Skeletal muscle tissue (tissue), 4 donors: ENCODE results near the gene C19orf47. TPM values are rescaled to one million over a fixed set of nuclear protein-coding genes. Genes with fewer than 3 reads are reported as not detected.

ENCODE experiments used
- H3K27ac ChIP-seq: one replicate; pipeline ENCODE4 v1.7.0; 2013; ENCODE audit warnings: mild to moderate bottlenecking, low read depth, low read length, inconsistent platforms
- H3K27me3 ChIP-seq, 3 donors: one replicate each; pipeline ENCODE4 v1.7.0; 2013; ENCODE audit warnings: low read length in 3 of 3; ENCODE audit not compliant: control insufficient read depth in 3 of 3, insufficient read depth in 3 of 3
- H3K36me3 ChIP-seq, 3 donors: one replicate each; pipeline ENCODE4 v1.7.0; 2013; ENCODE audit warnings: low read length in 3 of 3; ENCODE audit not compliant: control insufficient read depth in 3 of 3, insufficient read depth in 3 of 3
- H3K4me1 ChIP-seq, 3 donors: one replicate each; pipeline ENCODE4 v1.7.0; 2013; ENCODE audit warnings: low read length in 3 of 3, mild to moderate bottlenecking in 3 of 3; ENCODE audit not compliant: control insufficient read depth in 3 of 3, insufficient read depth in 3 of 3
- H3K4me3 ChIP-seq, 3 donors: one replicate each; pipeline ENCODE4 v1.7.0; 2013; ENCODE audit warnings: low read length in 3 of 3
- H3K9ac ChIP-seq, 3 donors: one replicate each; pipeline ENCODE4 v1.7.0; 2013; ENCODE audit warnings: low read length in 3 of 3, mild to moderate bottlenecking in 3 of 3, moderate library complexity in 2 of 3, low read depth in 1 of 3
- H3K9me3 ChIP-seq, 3 donors: one replicate each; pipeline ENCODE4 v1.7.0; 2013; ENCODE audit warnings: low read length in 3 of 3; ENCODE audit not compliant: control insufficient read depth in 3 of 3
- total RNA-seq: library from RNA; depleted of rRNA; stranded (reverse); fragments of >200 nt; gene quantifications from one replicate; pipeline ENCODE4 v1.2.3, GENCODE V29; 2014
- donor health status: Osteomylitis.

Gene C19orf47
- total RNA-seq, 1 donor from 2014 or later: 35.0 TPM

GRCh38 chr19:40365613-40366401, 17.6 kb upstream of the C19orf47 start:
- H3K9me3 ChIP-seq: no peaks in the 10 kb centered on the region
- peak overlapping the region in 1 of 3 donors; percentile 20 for H3K9ac ChIP-seq
- H3K4me3 ChIP-seq: no peak overlapping the region
- H3K4me1 ChIP-seq: peaks cover 7 to 18% (median 18%) of the 10 kb centered on the region in 3 donors
- H3K27me3 ChIP-seq: no peaks in the 10 kb centered on the region
- no peak overlapping the region for H3K27ac ChIP-seq
- H3K36me3 ChIP-seq: peaks cover 12 to 26% (median 23%) of the 10 kb centered on the region in 3 donors

GRCh38 chr19:40365010-40365409, 16.8 kb upstream of the C19orf47 start:
- H3K9ac ChIP-seq: no peak overlapping the region
- no peaks in the 10 kb centered on the region for H3K9me3 ChIP-seq
- H3K27me3 ChIP-seq: no peaks in the 10 kb centered on the region
- peaks cover 6 to 20% (median 16%) of the 10 kb centered on the region in 3 donors for H3K36me3 ChIP-seq
- no peak overlapping the region for H3K4me3 ChIP-seq
- no peak overlapping the region for H3K27ac ChIP-seq
- H3K4me1 ChIP-seq: peaks cover 7 to 20% (median 18%) of the 10 kb centered on the region in 3 donors

GRCh38 chr19:40363069-40363468, 14.9 kb upstream of the C19orf47 start:
- no peak overlapping the region for H3K9ac ChIP-seq
- H3K36me3 ChIP-seq: peaks cover 2 to 11% (median 8%) of the 10 kb centered on the region in 3 donors
- peaks cover 5 to 18% (median 13%) of the 10 kb centered on the region in 3 donors for H3K4me1 ChIP-seq
- no peaks in the 10 kb centered on the region for H3K27me3 ChIP-seq
- H3K9me3 ChIP-seq: no peaks in the 10 kb centered on the region
- H3K27ac ChIP-seq: no peak overlapping the region
- H3K4me3 ChIP-seq: no peak overlapping the region

- Histone ChIP-seq H3K36me3 (peaks cover 2 to 6% (median 5%) of the 10 kb centered on the region in 3 donors), H3K4me3 (no peak overlapping the region), H3K27ac (no peak overlapping the region), H3K4me1 (peaks cover 0 to 9% (median 5%) of the 10 kb centered on the region in 3 donors), H3K9ac (no peak overlapping the region), H3K9me3 (no peaks in the 10 kb centered on the region), H3K27me3 (no peaks in the 10 kb centered on the region)
Measured at GRCh38 chr19:40362160-40362559, 14.0 kb upstream of the C19orf47 start.

GRCh38 chr19:40360708-40361241, 12.6 kb upstream of the C19orf47 start:
- Histone ChIP-seq H3K27me3 (no peaks in the 10 kb centered on the region), H3K36me3 (peaks cover 0 to 2% (median 0%) of the 10 kb centered on the region in 3 donors), H3K27ac (no peak overlapping the region), H3K9ac (no peak overlapping the region), H3K9me3 (no peaks in the 10 kb centered on the region), H3K4me1 (peaks cover 0 to 9% (median under 1%) of the 10 kb centered on the region in 3 donors), H3K4me3 (no peak overlapping the region)

GRCh38 chr19:40360020-40360707, 12.0 kb upstream of the C19orf47 start:
- Histone ChIP-seq H3K36me3 (peaks cover 0 to 2% (median 0%) of the 10 kb centered on the region in 3 donors), H3K27ac (no peak overlapping the region), H3K4me3 (no peak overlapping the region), H3K27me3 (no peaks in the 10 kb centered on the region), H3K9ac (no peak overlapping the region), H3K4me1 (peaks cover 0 to 11% (median 2%) of the 10 kb centered on the region in 3 donors), H3K9me3 (no peaks in the 10 kb centered on the region)

GRCh38 chr19:40358773-40359172, 10.6 kb upstream of the C19orf47 start:
- Histone ChIP-seq H3K4me1 (peaks cover 0 to 13% (median 2%) of the 10 kb centered on the region in 3 donors), H3K36me3 (peaks cover 0 to 4% (median 0%) of the 10 kb centered on the region in 3 donors), H3K4me3 (no peak overlapping the region), H3K9ac (no peak overlapping the region), H3K9me3 (no peaks in the 10 kb centered on the region), H3K27ac (no peak overlapping the region), H3K27me3 (no peaks in the 10 kb centered on the region)

GRCh38 chr19:40357640-40358039, 9.4 kb upstream of the C19orf47 start:
- Histone ChIP-seq H3K9me3 (no peaks in the 10 kb centered on the region), H3K4me3 (no peak overlapping the region), H3K9ac (no peak overlapping the region), H3K4me1 (peaks cover 0 to 13% (median 2%) of the 10 kb centered on the region in 3 donors), H3K36me3 (peaks cover 0 to 4% (median 0%) of the 10 kb centered on the region in 3 donors), H3K27me3 (no peaks in the 10 kb centered on the region), H3K27ac (no peak overlapping the region)

- Histone ChIP-seq H3K9ac (no peak overlapping the region), H3K4me3 (no peak overlapping the region), H3K27ac (no peak overlapping the region), H3K36me3 (peaks cover 0 to 4% (median 0%) of the 10 kb centered on the region in 3 donors), H3K9me3 (no peaks in the 10 kb centered on the region), H3K4me1 (peaks cover 0 to 13% (median 2%) of the 10 kb centered on the region in 3 donors), H3K27me3 (no peaks in the 10 kb centered on the region)
Measured at GRCh38 chr19:40356681-40357595, 8.7 kb upstream of the C19orf47 start.
